H9 (cell line): ENCODE data around the gene MYOF. TPM values are rescaled to one million over a fixed set of nuclear protein-coding genes. Genes with fewer than 3 reads are reported as not detected.

Source experiments
- DNase-seq: peaks from one replicate; pipeline ENCODE4 v3.0.0-alpha.2; 2017
- H2AFZ ChIP-seq: one replicate; pipeline ENCODE4 v1.6.1; 2013; ENCODE audit warnings: mild to moderate bottlenecking, low read length, control low read depth, moderate library complexity
- H2AK5ac ChIP-seq: 2 replicates; pipeline ENCODE4 v1.6.1; 2013; ENCODE audit warnings: low read length, control low read depth, mixed read lengths; ENCODE audit not compliant: insufficient read length
- H2BK120ac ChIP-seq: one replicate; pipeline ENCODE4 v1.6.1; 2013; ENCODE audit warnings: low read depth, mild to moderate bottlenecking, low read length, control low read depth, inconsistent platforms; ENCODE audit not compliant: poor library complexity, severe bottlenecking
- H2BK12ac ChIP-seq: 2 replicates; pipeline ENCODE4 v1.6.1; 2013; ENCODE audit warnings: low read length, control low read depth, mixed read lengths, low read depth; ENCODE audit not compliant: insufficient read length
- H2BK15ac ChIP-seq: 2 replicates; pipeline ENCODE4 v1.6.1; 2013; ENCODE audit warnings: low read depth, low read length, control low read depth
- H2BK20ac ChIP-seq: one replicate; pipeline ENCODE4 v1.6.1; 2013; ENCODE audit warnings: low read depth, mild to moderate bottlenecking, low read length, control low read depth, inconsistent platforms; ENCODE audit not compliant: poor library complexity, severe bottlenecking
- H2BK5ac ChIP-seq: 2 replicates; pipeline ENCODE4 v1.6.1; 2013; ENCODE audit warnings: low read length, control low read depth, mixed read lengths; ENCODE audit not compliant: insufficient read length
- H3K14ac ChIP-seq: 2 replicates; pipeline ENCODE4 v1.6.1; 2013; ENCODE audit warnings: low read length, control low read depth; ENCODE audit not compliant: insufficient read depth
- H3K18ac ChIP-seq: 2 replicates; pipeline ENCODE4 v1.6.1; 2013; ENCODE audit warnings: low read depth, mild to moderate bottlenecking, mixed read lengths, low read length, control low read depth; ENCODE audit not compliant: insufficient read length
- H3K23ac ChIP-seq: 2 replicates; pipeline ENCODE4 v1.6.1; 2013; ENCODE audit warnings: low read length, control low read depth, mixed read lengths, low read depth; ENCODE audit not compliant: insufficient read length
- H3K23me2 ChIP-seq: 2 replicates; pipeline ENCODE4 v1.6.1; 2013; ENCODE audit warnings: low read depth, mild to moderate bottlenecking, mixed read lengths, low read length, control low read depth; ENCODE audit not compliant: insufficient read length, poor library complexity, severe bottlenecking
- H3K27ac ChIP-seq: 2 replicates; pipeline ENCODE4 v1.5.1; 2013; ENCODE audit warnings: low read length, control low read depth, mixed read lengths, low read depth; ENCODE audit not compliant: insufficient read length
- H3K27me3 ChIP-seq: 2 replicates; pipeline ENCODE4 v1.6.1; 2013; ENCODE audit warnings: low read length, control low read depth, inconsistent platforms; ENCODE audit not compliant: insufficient read depth
- H3K4ac ChIP-seq: 2 replicates; pipeline ENCODE4 v1.6.1; 2013; ENCODE audit warnings: low read depth, mild to moderate bottlenecking, control low read depth, inconsistent platforms, low read length, moderate library complexity
- H3K4me1 ChIP-seq: 2 replicates; pipeline ENCODE4 v1.6.1; 2013; ENCODE audit warnings: low read length, control low read depth, inconsistent platforms; ENCODE audit not compliant: insufficient read depth
- H3K4me2 ChIP-seq: 2 replicates; pipeline ENCODE4 v1.6.1; 2013; ENCODE audit warnings: low read length, control low read depth, mixed read lengths; ENCODE audit not compliant: insufficient read length, insufficient read depth
- H3K56ac ChIP-seq: 2 replicates; pipeline ENCODE4 v1.6.1; 2013; ENCODE audit warnings: low read depth, mild to moderate bottlenecking, mixed read lengths, low read length, control low read depth; ENCODE audit not compliant: insufficient read length
- H3K79me1 ChIP-seq: 2 replicates; pipeline ENCODE4 v1.6.1; 2013; ENCODE audit warnings: low read depth, mild to moderate bottlenecking, moderate library complexity, low read length, control low read depth, inconsistent platforms; ENCODE audit not compliant: insufficient read depth, poor library complexity, severe bottlenecking
- H3K79me2 ChIP-seq: 2 replicates; pipeline ENCODE4 v1.6.1; 2013; ENCODE audit warnings: low read length, control low read depth, inconsistent platforms; ENCODE audit not compliant: insufficient read depth
- H3K9ac ChIP-seq: 2 replicates; pipeline ENCODE4 v1.6.1; 2013; ENCODE audit warnings: low read length, control low read depth, mixed read lengths; ENCODE audit not compliant: insufficient read length; ENCODE audit errors: extremely low read depth
- H3K9me3 ChIP-seq: one replicate; pipeline ENCODE4 v1.6.1; 2013; ENCODE audit warnings: low read depth, low read length, inconsistent platforms; ENCODE audit not compliant: control insufficient read depth
- H3T11ph ChIP-seq: one replicate; pipeline ENCODE4 v1.6.1; 2013; ENCODE audit warnings: mild to moderate bottlenecking, low read length, control low read depth, inconsistent platforms
- H4K20me1 ChIP-seq: one replicate; pipeline ENCODE4 v1.6.1; 2013; ENCODE audit not compliant: control insufficient read depth, insufficient read length, insufficient read depth
- H4K5ac ChIP-seq: 2 replicates; pipeline ENCODE4 v1.6.1; 2013; ENCODE audit warnings: low read depth, mild to moderate bottlenecking, mixed read lengths, low read length, control low read depth; ENCODE audit not compliant: insufficient read length
- H4K8ac ChIP-seq: replicated peaks from 2 replicates; pipeline ENCODE4 v1.6.1; 2013; ENCODE audit warnings: low read length, control low read depth, mixed read lengths, low read depth; ENCODE audit not compliant: insufficient read length
- H4K91ac ChIP-seq: 2 replicates; pipeline ENCODE4 v1.6.1; 2013; ENCODE audit warnings: low read depth, mild to moderate bottlenecking, moderate library complexity, mixed read lengths, low read length, control low read depth; ENCODE audit not compliant: insufficient read length
- H3K27ac Mint-ChIP-seq, 3 experiments: 2 replicates in 2 of 3; 3 replicates in 1 of 3; pipeline ENCODE4 v1.8.0; 2020 to 2021; ENCODE audit warnings: mixed read lengths in 3 of 3, mild to moderate bottlenecking in 1 of 3, moderate library complexity in 1 of 3
- H3K27me3 Mint-ChIP-seq: 2 replicates; pipeline ENCODE4 v1.8.0; 2021; ENCODE audit warnings: low read depth, mild to moderate bottlenecking, moderate library complexity, mixed read lengths
- H3K36me3 Mint-ChIP-seq, 3 experiments: 2 replicates in 2 of 3; 3 replicates in 1 of 3; pipeline ENCODE4 v1.8.0; 2020 to 2021; ENCODE audit warnings: low read depth in 3 of 3, mixed read lengths in 3 of 3; ENCODE audit not compliant: insufficient read depth in 1 of 3
- H3K4me1 Mint-ChIP-seq, 2 experiments: 2 replicates each; pipeline ENCODE4 v1.8.0; 2020; ENCODE audit warnings: mixed read lengths in 2 of 2
- H3K4me3 Mint-ChIP-seq, 2 experiments: 2 replicates in 1 of 2; 3 replicates in 1 of 2; pipeline ENCODE4 v1.8.0; 2020 to 2021; ENCODE audit warnings: mild to moderate bottlenecking in 2 of 2, mixed read lengths in 2 of 2, moderate library complexity in 1 of 2
- H3K9me3 Mint-ChIP-seq, 2 experiments: 2 replicates in 1 of 2; 3 replicates in 1 of 2; pipeline ENCODE4 v1.8.0; 2020; ENCODE audit warnings: mild to moderate bottlenecking in 2 of 2, mixed read lengths in 2 of 2, moderate library complexity in 1 of 2
- WGBS: extraction: QIAGEN DNeasy Blood & Tissue Kit; methylation state at CpG from one replicate; pipeline ENCODE4 v1.1.7; 2013; ENCODE audit warnings: missing lambda C conversion rate, low lambda C conversion rate, mixed read lengths; ENCODE audit not compliant: insufficient read length; ENCODE audit errors: extremely low coverage; 5-methylcytosine and 5-hydroxymethylcytosine counted together
- total RNA-seq: library from RNA; stranded (reverse); gene quantifications from 2 replicates; pipeline ENCODE4 v1.2.1, GENCODE V29; 2021
- TF ChIP-seq, protein P1 (sequence below): fragments of 200-600 bp; sonication (generic); conservative IDR thresholded peaks from 3 replicates; pipeline ENCODE4 v1.8.0; 2021; ENCODE audit warnings: antibody characterized with exemption, mild to moderate bottlenecking

MYOF gene
- total RNA-seq, 1 experiment from 2014 or later, result 2.8 TPM

DNA sequence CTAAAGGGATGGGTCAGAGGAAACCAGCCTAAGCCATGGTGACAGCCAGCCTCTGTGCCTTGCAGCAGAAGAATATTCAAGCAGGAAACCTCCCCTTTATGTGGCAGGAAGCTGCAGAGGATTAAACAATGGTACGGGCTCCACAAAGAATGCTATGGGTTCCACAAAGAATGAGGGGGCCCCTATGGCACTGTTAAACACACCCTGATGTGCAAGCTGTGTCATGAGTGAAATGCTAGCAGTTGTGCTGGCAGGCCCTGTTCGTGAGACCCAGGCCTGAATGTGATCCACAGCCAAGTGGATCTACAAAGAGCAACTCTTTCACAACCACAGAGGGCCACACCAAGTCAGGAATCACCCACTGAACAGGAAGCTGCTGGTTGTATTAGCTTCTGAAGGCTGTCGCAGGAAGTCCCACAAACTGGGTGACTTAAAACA is 68.9 kb downstream of the MYOF start:
- Histone ChIP-seq H2BK120ac (no peak overlapping the region), H3K4ac (no peak overlapping the region), H3K18ac (no peak overlapping the region), H3K9me3 (no peaks in the 10 kb centered on the region), H3K4me1 (no peaks in the 10 kb centered on the region; the same call in 1 of the 2 replicates), H3K27me3 (no peaks in the 10 kb centered on the region), H4K91ac (no peak overlapping the region), H2BK12ac (no peak overlapping the region), H4K20me1 (no peaks in the 10 kb centered on the region), H2BK15ac (no peak overlapping the region), H2AFZ (no peak overlapping the region), H4K8ac (no peak overlapping the region), H4K5ac (no peak overlapping the region), H3K79me1 (no peaks in the 10 kb centered on the region), H3K14ac (no peak overlapping the region), H3K56ac (no peak overlapping the region), H2BK5ac (no peak overlapping the region), H3K23ac (no peak overlapping the region), H3K79me2 (no peaks in the 10 kb centered on the region), H2BK20ac (no peak overlapping the region), H3K27ac (no peak overlapping the region), H3K23me2 (no peaks in the 10 kb centered on the region), H3T11ph (no peak overlapping the region), H2AK5ac (no peak overlapping the region), H3K9ac (no peak overlapping the region), H3K4me2 (no peak overlapping the region)
- Mint-ChIP-seq H3K4me1 (peaks cover 4 to 11% of the 10 kb centered on the region in 2 experiments), H3K36me3 (no peaks in the 10 kb centered on the region; a peak in 2 of 7 replicates), H3K27ac (no peak overlapping the region), H3K9me3 (no peaks in the 10 kb centered on the region; a peak in 1 of 5 replicates), H3K4me3 (no peak overlapping the region), H3K27me3 (peaks cover 3% of the 10 kb centered on the region; the same call in 1 of the 2 replicates)
- TF ChIP-seq, protein P1, sequence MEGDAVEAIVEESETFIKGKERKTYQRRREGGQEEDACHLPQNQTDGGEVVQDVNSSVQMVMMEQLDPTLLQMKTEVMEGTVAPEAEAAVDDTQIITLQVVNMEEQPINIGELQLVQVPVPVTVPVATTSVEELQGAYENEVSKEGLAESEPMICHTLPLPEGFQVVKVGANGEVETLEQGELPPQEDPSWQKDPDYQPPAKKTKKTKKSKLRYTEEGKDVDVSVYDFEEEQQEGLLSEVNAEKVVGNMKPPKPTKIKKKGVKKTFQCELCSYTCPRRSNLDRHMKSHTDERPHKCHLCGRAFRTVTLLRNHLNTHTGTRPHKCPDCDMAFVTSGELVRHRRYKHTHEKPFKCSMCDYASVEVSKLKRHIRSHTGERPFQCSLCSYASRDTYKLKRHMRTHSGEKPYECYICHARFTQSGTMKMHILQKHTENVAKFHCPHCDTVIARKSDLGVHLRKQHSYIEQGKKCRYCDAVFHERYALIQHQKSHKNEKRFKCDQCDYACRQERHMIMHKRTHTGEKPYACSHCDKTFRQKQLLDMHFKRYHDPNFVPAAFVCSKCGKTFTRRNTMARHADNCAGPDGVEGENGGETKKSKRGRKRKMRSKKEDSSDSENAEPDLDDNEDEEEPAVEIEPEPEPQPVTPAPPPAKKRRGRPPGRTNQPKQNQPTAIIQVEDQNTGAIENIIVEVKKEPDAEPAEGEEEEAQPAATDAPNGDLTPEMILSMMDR, result no peak
- no CpG with 5 or more reads among the region's 3 CpGs for WGBS
- no peak for DNase-seq
